Vagina (tissue), 2 donors: Measurements from ENCODE around the gene DND1. TPM values are rescaled to one million over a fixed set of nuclear protein-coding genes. Genes with fewer than 3 reads are reported as not detected.

Source experiments
- microRNA-seq: library from miRNA; unstranded; fragments of <30 nt; microRNA quantifications from one replicate; pipeline ENCODE4, GENCODE V29; 2017; ENCODE audit warnings: borderline number of aligned reads, borderline replicate concordance
- small RNA-seq: library from RNA; depleted of rRNA; stranded (forward); fragments of <200 nt; gene quantifications from one replicate; pipeline ENCODE3, GENCODE V24; 2016
- total RNA-seq: library from RNA; depleted of rRNA; stranded (reverse); fragments of >200 nt; gene quantifications from one replicate; pipeline ENCODE4 v1.2.3, GENCODE V29; 2016

Gene DND1
- total RNA-seq, 1 donor from 2014 or later = 2.9 TPM

Small RNA genes within 50 kb of the gene (microRNA-seq; reads per million reads assigned to microRNA genes)
- not detected for gene MIR3655

Small RNA genes within 50 kb of the gene (small RNA-seq; reads per million reads assigned to genes)
- gene VTRNA1-1 = 24.7 reads per million, percentile 95 among the genes with 10 or more reads in this experiment
- gene VTRNA1-2 = 0.43 reads per million

Other genes with a start within 250 kb of the DND1 start
- 38.1 TPM for gene EIF4EBP3, start 125.9 kb downstream of the DND1 start, total RNA-seq
- 20.4 TPM for gene SRA1, start 116.1 kb downstream of the DND1 start, total RNA-seq
- 16.7 TPM for gene APBB3, start 109.0 kb downstream of the DND1 start, total RNA-seq
- 21.4 TPM for gene SLC35A4, start 108.7 kb downstream of the DND1 start, total RNA-seq
- gene CD14, start 40.4 kb downstream of the DND1 start, total RNA-seq = 48.4 TPM
- gene TMCO6, start 34.1 kb downstream of the DND1 start, total RNA-seq = 16.5 TPM
- gene NDUFA2, start 25.9 kb downstream of the DND1 start, total RNA-seq = 61.6 TPM
- 64.3 TPM for gene IK, start 25.7 kb downstream of the DND1 start, total RNA-seq
- 19.9 TPM for gene WDR55, start 8.7 kb downstream of the DND1 start, total RNA-seq
- gene HARS1, start 17.8 kb upstream of the DND1 start, total RNA-seq = 54.8 TPM
- 46.2 TPM for gene HARS2, start 17.9 kb upstream of the DND1 start, total RNA-seq
- 22.6 TPM for gene ZMAT2, start 26.9 kb upstream of the DND1 start, total RNA-seq
- gene PCDHA1, start 112.6 kb upstream of the DND1 start, total RNA-seq = not detected
- gene PCDHA2, start 121.3 kb upstream of the DND1 start, total RNA-seq = not detected
- gene PCDHA3, start 127.5 kb upstream of the DND1 start, total RNA-seq = 0.74 TPM
- 2.0 TPM for gene PCDHA4, start 133.5 kb upstream of the DND1 start, total RNA-seq
- 0.25 TPM for gene PCDHA5, start 148.0 kb upstream of the DND1 start, total RNA-seq
- 1.2 TPM for gene PCDHA6, start 154.4 kb upstream of the DND1 start, total RNA-seq
- 0.49 TPM for gene PCDHA7, start 160.7 kb upstream of the DND1 start, total RNA-seq
- gene PCDHA8, start 167.6 kb upstream of the DND1 start, total RNA-seq = 0.49 TPM
- 0.25 TPM for gene PCDHA9, start 174.8 kb upstream of the DND1 start, total RNA-seq
- gene PCDHA10, start 182.3 kb upstream of the DND1 start, total RNA-seq = 0.25 TPM
- gene PCDHA11, start 195.4 kb upstream of the DND1 start, total RNA-seq = not detected
- 0.25 TPM for gene PCDHA12, start 201.7 kb upstream of the DND1 start, total RNA-seq
- gene PCDHA13, start 208.5 kb upstream of the DND1 start, total RNA-seq = not detected